Psoas muscle (tissue), 8 donors: ENCODE results near the gene IQGAP2. TPM values are rescaled to one million over a fixed set of nuclear protein-coding genes. Genes with fewer than 3 reads are reported as not detected.

Experiments used
- ATAC-seq, 4 donors: fragments of 200-7000 bp; cut with Tn5 transposase; one replicate each; pipeline ENCODE4 v1.9.1; 2020; ENCODE audit warnings: moderate library complexity in 3 of 4, mild to moderate bottlenecking in 2 of 4
- DNase-seq, 2 donors: peaks; one replicate each; pipeline ENCODE4 v3.0.0-alpha.2; 2020
- H3K27ac ChIP-seq: fragments of 200-600 bp; one replicate; pipeline ENCODE4 v1.8.0; 2022
- H3K27me3 ChIP-seq, 3 donors: fragments of 200-600 bp in 1 of 3; one replicate each; pipeline versions ENCODE4 v1.6.1 to v1.8.0; 2013 to 2022; ENCODE audit warnings: low read length in 2 of 3, mild to moderate bottlenecking in 2 of 3, moderate library complexity in 1 of 3; ENCODE audit not compliant: insufficient read depth in 3 of 3
- H3K36me3 ChIP-seq, 2 donors: fragments of 200-600 bp in 1 of 2; one replicate each; pipeline versions ENCODE4 v1.6.1 to v1.8.0; 2013 to 2022; ENCODE audit warnings: low read depth in 1 of 2, mild to moderate bottlenecking in 1 of 2, moderate library complexity in 1 of 2; ENCODE audit not compliant: insufficient read depth in 1 of 2
- H3K4me1 ChIP-seq: fragments of 200-600 bp; one replicate; pipeline ENCODE4 v1.8.0; 2022
- H3K4me3 ChIP-seq: fragments of 200-600 bp; one replicate; pipeline ENCODE4 v1.8.0; 2022; ENCODE audit warnings: mild to moderate bottlenecking
- H3K9me3 ChIP-seq: fragments of 200-600 bp; one replicate; pipeline ENCODE4 v1.8.0; 2022
- CTCF ChIP-seq: fragments of 200-600 bp; IDR thresholded peaks from one replicate; pipeline ENCODE4 v1.8.0; 2022; ENCODE audit warnings: antibody characterized with exemption
- WGBS, 3 donors: extraction: QIAGEN DNeasy Blood & Tissue Kit; methylation state at CpG; one replicate each; pipeline versions ENCODE4 v1.1.6 to v1.1.7; 2013; 5-methylcytosine and 5-hydroxymethylcytosine counted together
- intact Hi-C, 2 donors: fragments of 100-400 bp; cut with DNase I; formaldehyde crosslinking; loops; one replicate each; pipeline versions ENCODE4 v1.11.0 to v1.14.2; 2022
- polyA plus RNA-seq, 3 donors: library from polyadenylated mRNA; stranded (reverse); fragments of 200-250 nt; gene quantifications; one replicate each; pipeline ENCODE4 v1.2.3, GENCODE V29; 2013
- total RNA-seq, 4 donors: library from RNA; stranded (reverse); fragmentation: NEBNext Ultra II Directional in 2 of 4; extraction: Animal tissue kit (Norgen Biotek cat#: 25700) in 2 of 4; gene quantifications; one replicate each; pipeline versions ENCODE4 v1.2.1 to v1.2.4, GENCODE V29; 2021 to 2023
- donor health status: healthy with polysubstance abuse.
- donor health status: DM: no; HTN: no; CAD: no; lungs with moderate emphysema.
- donor health status: Bipolar disorder and iron deficiency.
- donor health status: healthy.
- donor health status: DM: yes; HTN: yes; CAD: no.
- donor health status: DM: no; HTN: no; CAD: no.
- donor health status: DM: no; HTN: no; CAD: no.
- donor health status: DM: yes; HTN: yes; CAD: no.

Gene IQGAP2
- total and polyA plus RNA-seq, 7 donors: 0.52 to 4.3 (median 1.4) TPM

- DNase-seq (no peak), ATAC-seq (no peak)
- WGBS, 3 donors: 84 to 89% (median 88%) methylated on average over 1 of the region's 1 CpG
- TF ChIP-seq CTCF: no peak
- no peaks in the 10 kb centered on the region for H3K27me3 ChIP-seq
- H3K27ac ChIP-seq: no peak overlapping the region
- no peaks in the 10 kb centered on the region for H3K36me3 ChIP-seq
- H3K9me3 ChIP-seq: no peaks in the 10 kb centered on the region
- intact Hi-C loops: no loop called here
- no peak overlapping the region for H3K4me3 ChIP-seq
- no peaks in the 10 kb centered on the region for H3K4me1 ChIP-seq
Measured at GRCh38 chr5:76471406-76471805, 68.3 kb downstream of the IQGAP2 start.

- WGBS, 3 donors: 37 to 67% (median 45%) methylated on average over 6 of the region's 6 CpGs
- no peak overlapping the region for H3K4me3 ChIP-seq
- no peak for ATAC-seq
Measured at GRCh38 chr5:76471987-76472334, 68.9 kb downstream of the IQGAP2 start.

GRCh38 chr5:76472335-76473008 lies 69.4 kb downstream of the IQGAP2 start:
- 76 to 81% (median 77%) methylated on average over 7 of the region's 7 CpGs for WGBS, 3 donors
- no peak for TF ChIP-seq CTCF
- Histone ChIP-seq H3K9me3 (no peaks in the 10 kb centered on the region), H3K4me1 (no peaks in the 10 kb centered on the region), H3K4me3 (no peak overlapping the region), H3K36me3 (no peaks in the 10 kb centered on the region), H3K27me3 (no peaks in the 10 kb centered on the region), H3K27ac (no peak overlapping the region)
- intact Hi-C loops: no loop called here
- ATAC-seq (no peak), DNase-seq (no peak)

More at GRCh38 chr5:76471987-76472334, 68.9 kb downstream of the IQGAP2 start:
- H3K36me3 ChIP-seq: no peaks in the 10 kb centered on the region
- intact Hi-C loops: no loop called here
- H3K27me3 ChIP-seq: no peaks in the 10 kb centered on the region
- TF ChIP-seq CTCF: no peak
- no peak overlapping the region for H3K27ac ChIP-seq
- no peaks in the 10 kb centered on the region for H3K4me1 ChIP-seq
- no peaks in the 10 kb centered on the region for H3K9me3 ChIP-seq
- no peak for DNase-seq

- 96 to 100% (median 98%) methylated on average over 2 of the region's 2 CpGs for WGBS, 3 donors
- Histone ChIP-seq H3K27me3 (no peaks in the 10 kb centered on the region), H3K27ac (no peak overlapping the region), H3K36me3 (no peaks in the 10 kb centered on the region), H3K4me3 (no peak overlapping the region), H3K4me1 (no peaks in the 10 kb centered on the region), H3K9me3 (no peaks in the 10 kb centered on the region)
- no peak for DNase-seq
- no peak for ATAC-seq
- TF ChIP-seq CTCF: no peak
- intact Hi-C loops: no loop called here
Measured at GRCh38 chr5:76473009-76473336, 69.9 kb downstream of the IQGAP2 start.

- intact Hi-C loops: no loop called here
- WGBS, 3 donors: 73 to 76% (median 75%) methylated on average over 3 of the region's 3 CpGs
- Histone ChIP-seq H3K4me3 (no peak overlapping the region), H3K9me3 (no peaks in the 10 kb centered on the region), H3K27ac (no peak overlapping the region), H3K27me3 (no peaks in the 10 kb centered on the region), H3K4me1 (no peaks in the 10 kb centered on the region), H3K36me3 (no peaks in the 10 kb centered on the region)
- TF ChIP-seq CTCF: no peak
- ATAC-seq (no peak), DNase-seq (no peak)
Measured at GRCh38 chr5:76473661-76474060, 70.6 kb downstream of the IQGAP2 start.
